Pancreas (tissue), 10 donors: ENCODE results near the gene TEX264. TPM values are rescaled to one million over a fixed set of nuclear protein-coding genes. Genes with fewer than 3 reads are reported as not detected.
A peak's percentile ranks its signal among the peaks of the same experiment; 100 is the strongest.

Source experiments
- ATAC-seq, 4 donors: fragments of 200-7000 bp; cut with Tn5 transposase; one replicate each; pipeline versions ENCODE4 v1.8.0 to v1.9.1; 2020; ENCODE audit warnings: mild to moderate bottlenecking in 4 of 4, moderate library complexity in 4 of 4
- DNase-seq, 6 donors: peaks; one replicate each; pipeline ENCODE4 v3.0.0-alpha.2; 2020
- FAIRE-seq: peaks from 2 replicates; lab custom pipeline; 2012; peaks lifted over from hg19 to GRCh38; lab: Jason Lieb, UNC
- H3K27ac ChIP-seq, 4 donors: fragments of 200-600 bp; sonication (generic); 1 replicate in 3 of 4; 2 replicates in 1 of 4; pipeline versions ENCODE4 v1.5.0 to v1.8.0; 2020
- H3K27me3 ChIP-seq, 4 donors: fragments of 200-600 bp; one replicate each; pipeline ENCODE4 v1.8.0; 2021
- H3K36me3 ChIP-seq, 3 donors: fragments of 200-600 bp; sonication (generic) in 1 of 3; one replicate each; pipeline versions ENCODE4 v1.5.0 to v1.8.0; 2020 to 2021
- H3K4me1 ChIP-seq, 3 donors: fragments of 200-600 bp; one replicate each; pipeline ENCODE4 v1.8.0; 2021
- H3K4me3 ChIP-seq, 4 donors: fragments of 200-600 bp; sonication (generic) in 2 of 4; one replicate each; pipeline versions ENCODE4 v1.5.0 to v1.8.0; 2020 to 2021
- H3K9me3 ChIP-seq, 4 donors: fragments of 200-600 bp; one replicate each; pipeline ENCODE4 v1.8.0; 2021
- CTCF ChIP-seq, 4 donors: fragments of 200-600 bp; sonication (generic) in 3 of 4; IDR thresholded peaks; one replicate each; pipeline versions ENCODE4 v1.5.0 to v1.8.0; 2021; ENCODE audit warnings: antibody characterized with exemption in 4 of 4
- WGBS, 2 donors: extraction: QIAGEN DNeasy Blood & Tissue Kit; methylation state at CpG; one replicate each; pipeline ENCODE4 v1.1.7; 2013; 5-methylcytosine and 5-hydroxymethylcytosine counted together
- intact Hi-C, 3 donors: fragments of 100-400 bp; cut with DNase I; formaldehyde crosslinking; loops; one replicate each; pipeline versions ENCODE4 v1.11.1 to v1.14.2; 2022
- polyA plus RNA-seq, 2 donors: library from polyadenylated mRNA; stranded (reverse); fragments of 200-250 nt; gene quantifications; one replicate each; pipeline ENCODE4 v1.2.3, GENCODE V29; 2013
- total RNA-seq, 6 donors: library from RNA; stranded (reverse); fragmentation: NEBNext Ultra II Directional in 4 of 6; extraction: Animal tissue kit (Norgen Biotek cat#: 25700) in 4 of 6; gene quantifications; one replicate each; pipeline versions ENCODE4 v1.2.1 to v1.2.4, GENCODE V29; 2021 to 2023
- donor health status: healthy with polysubstance abuse.
- donor health status: DM: no; HTN: no; CAD: no; lungs with moderate emphysema.
- donor health status: DM: no; HTN: no; CAD: no.
- donor health status: control.
- donor health status: control.
- donor health status: Bipolar disorder and iron deficiency.
- donor health status: DM: yes; HTN: yes; CAD: no.
- donor health status: DM: no; HTN: no; CAD: no.
- donor health status: DM: no; HTN: no; CAD: no.
- donor health status: DM: yes; HTN: yes; CAD: no.

Gene TEX264
- total and polyA plus RNA-seq, 8 donors = 20.9 to 59.3 (median 25.5) TPM

- intact Hi-C loops = loop anchor here in 1 of 3 donors (10.0 kb wide), 1 partner anchor 94 kb away; no protein-coding TSS in a partner anchor
- H3K27ac ChIP-seq = no peak overlapping the region
- H3K4me1 ChIP-seq = no peaks in the 10 kb centered on the region
- no peaks in the 10 kb centered on the region for H3K9me3 ChIP-seq
- FAIRE-seq = no peak
- no peak for ATAC-seq
- H3K36me3 ChIP-seq = no peaks in the 10 kb centered on the region
- no peaks in the 10 kb centered on the region for H3K27me3 ChIP-seq
- WGBS, 2 donors = 69 to 74% methylated on average over 9 to 10 of the region's 10 CpGs
- no peak for TF ChIP-seq CTCF (IDR thresholded peaks at IDR 0.05)
- peak in 3 of 6 donors; percentile 5 to 54 (median 45) for DNase-seq
- no peak overlapping the region for H3K4me3 ChIP-seq
These were observed 39.7 kb downstream of the TEX264 start for GRCh38 chr3:51710631-51711351.

DNA sequence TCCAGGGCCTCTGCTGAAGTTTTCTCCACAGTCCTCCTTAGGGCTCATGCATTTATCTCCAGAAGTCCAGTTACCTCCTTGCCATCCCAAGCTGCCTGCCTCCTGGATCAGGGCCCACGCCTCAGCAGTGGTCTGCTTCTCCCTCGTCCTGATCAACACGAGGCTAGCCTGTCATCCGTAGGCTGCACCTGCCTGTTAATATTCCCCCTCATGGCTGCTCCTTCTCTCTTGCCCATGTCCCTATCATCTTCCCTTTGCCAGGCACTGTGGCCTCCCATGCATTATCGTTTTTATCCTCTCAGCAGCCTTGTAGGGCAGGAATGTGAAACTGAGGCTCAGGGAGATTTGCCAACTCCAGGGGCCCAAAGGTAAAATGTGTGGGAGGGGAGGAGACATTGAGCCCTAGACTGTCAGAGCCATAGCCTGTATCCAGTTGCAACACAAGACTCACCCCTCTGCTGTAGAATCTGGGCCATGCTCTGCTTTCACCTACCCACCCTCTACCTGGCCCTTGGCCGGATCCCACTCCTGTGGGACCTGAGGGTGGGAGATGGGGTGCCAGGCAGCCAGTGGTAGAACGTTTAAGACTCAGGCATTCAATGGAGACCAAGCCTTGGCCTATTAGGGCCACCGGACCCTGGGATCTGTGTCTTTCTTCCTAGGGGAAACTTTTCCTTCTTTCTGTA, 40.4 kb downstream of the TEX264 start:
- H3K9me3 ChIP-seq = no peaks in the 10 kb centered on the region
- no peak overlapping the region for H3K4me3 ChIP-seq
- WGBS, 2 donors = 62 to 78% methylated on average over 8 of the region's 8 CpGs
- TF ChIP-seq CTCF (IDR thresholded peaks at IDR 0.05) = no peak
- FAIRE-seq (no peak), DNase-seq (peak in 1 of 6 donors; percentile 27), ATAC-seq (no peak)
- H3K27me3 ChIP-seq = no peaks in the 10 kb centered on the region
- intact Hi-C loops = loop anchor here in 1 of 3 donors (10.0 kb wide), 1 partner anchor 93 kb away; no protein-coding TSS in a partner anchor
- no peak overlapping the region for H3K27ac ChIP-seq
- H3K4me1 ChIP-seq = no peaks in the 10 kb centered on the region
- H3K36me3 ChIP-seq = no peaks in the 10 kb centered on the region

DNA sequence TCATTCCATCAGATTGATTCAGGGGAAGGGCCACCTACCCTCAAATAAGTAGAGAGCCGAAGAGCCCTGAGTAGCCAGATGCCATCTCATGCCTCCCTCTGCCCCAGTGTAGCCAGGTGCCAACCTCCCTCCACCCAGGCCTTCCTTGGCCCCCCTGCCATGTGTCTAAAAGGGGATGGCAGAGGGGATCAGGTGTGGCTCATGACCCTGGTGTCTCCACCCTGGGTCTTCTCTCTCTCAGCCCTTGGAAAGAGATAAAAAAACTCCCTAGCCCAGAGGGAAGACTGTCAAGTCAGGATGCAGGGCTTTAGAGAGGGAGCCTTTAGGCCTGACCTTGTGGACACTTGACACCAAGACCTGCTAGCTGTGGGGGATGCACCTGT, 41.0 kb downstream of the TEX264 start:
- FAIRE-seq = no peak

GRCh38 chr3:51712511-51712931, 41.5 kb downstream of the TEX264 start:
- FAIRE-seq = no peak
- ATAC-seq = no peak
- 89 to 92% methylated on average over 20 of the region's 20 CpGs for WGBS, 2 donors

More for the DNA sequence above, 41.0 kb downstream of the TEX264 start:
- Histone ChIP-seq H3K4me3 (no peak overlapping the region), H3K36me3 (no peaks in the 10 kb centered on the region), H3K4me1 (no peaks in the 10 kb centered on the region), H3K9me3 (no peaks in the 10 kb centered on the region), H3K27me3 (no peaks in the 10 kb centered on the region), H3K27ac (no peak overlapping the region)
- no peak for TF ChIP-seq CTCF (IDR thresholded peaks at IDR 0.05)
- intact Hi-C loops = loop anchor here in 1 of 3 donors (10.0 kb wide), 1 partner anchor 93 kb away; no protein-coding TSS in a partner anchor
- peak in 1 of 6 donors; percentile 35 for DNase-seq
- 80 to 100% methylated on average over 1 of the region's 1 CpG for WGBS, 2 donors
- ATAC-seq = no peak

More at GRCh38 chr3:51712511-51712931, 41.5 kb downstream of the TEX264 start:
- Histone ChIP-seq H3K27me3 (no peaks in the 10 kb centered on the region), H3K27ac (no peak overlapping the region), H3K9me3 (no peaks in the 10 kb centered on the region), H3K36me3 (no peaks in the 10 kb centered on the region), H3K4me1 (no peaks in the 10 kb centered on the region), H3K4me3 (no peak overlapping the region)
- intact Hi-C loops = loop anchor here in 1 of 3 donors (10.0 kb wide), 1 partner anchor 92 kb away; no protein-coding TSS in a partner anchor
- peak in 2 of 6 donors; percentile 40 to 55 for DNase-seq
- TF ChIP-seq CTCF (IDR thresholded peaks at IDR 0.05) = no peak
